ENCODE results near the gene ISM1. TPM values are rescaled to one million over a fixed set of nuclear protein-coding genes. Genes with fewer than 3 reads are reported as not detected.

ISM1 gene
- total and polyA plus RNA-seq, 3 donors from 2014 or later = 0.50 to 1.3 (median 0.55) TPM

DNA sequence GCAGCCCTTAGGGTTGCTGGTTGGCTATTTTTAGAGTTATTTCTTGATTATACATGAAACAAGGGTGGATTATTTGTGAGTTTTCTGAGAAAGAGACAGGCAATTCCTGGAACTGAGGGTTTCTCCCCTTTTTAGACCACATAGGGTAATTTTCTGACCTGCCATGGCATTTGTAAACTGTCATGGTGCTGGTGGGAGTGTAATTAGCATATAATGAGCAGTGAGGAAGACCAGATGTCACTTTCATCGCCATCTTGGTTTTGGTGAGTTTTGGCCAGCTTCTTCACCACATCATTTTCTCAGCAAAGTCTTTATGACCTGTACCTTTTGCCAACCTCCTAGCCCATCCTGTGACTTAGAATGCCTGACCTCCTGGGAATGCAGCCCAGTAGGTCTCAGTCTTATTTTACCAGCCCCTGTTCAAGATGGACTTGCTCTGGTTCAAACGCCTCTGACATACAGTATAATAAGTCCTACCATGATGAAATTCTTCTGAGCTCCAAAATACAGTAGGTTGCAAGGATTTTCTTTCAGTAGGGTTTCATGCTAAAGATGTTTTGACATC is 117.1 kb downstream of the ISM1 start:
- intact Hi-C loops (cut with DNase I; ENCODE audit: low total_unique reads) = no loop called here
- Histone ChIP-seq H3K4me3 (no peak overlapping the region), H3K9me3 (no peaks in the 10 kb centered on the region), H3K27ac (no peak overlapping the region), H3K36me3 (ENCODE audit: low read depth, missing control alignments) (no peaks in the 10 kb centered on the region), H3K4me1 (no peaks in the 10 kb centered on the region), H3K27me3 (no peaks in the 10 kb centered on the region)
- 88 to 90% methylated on average over 2 of the region's 2 CpGs for WGBS, 2 donors
- TF ChIP-seq CTCF (IDR thresholded peaks at IDR 0.05) (no peak), POLR2A (IDR thresholded peaks at IDR 0.05) (no peak)
- DNase-seq = no peak

- no peak for TF ChIP-seq CTCF (IDR thresholded peaks at IDR 0.05)
- TF ChIP-seq POLR2A (IDR thresholded peaks at IDR 0.05) = no peak
These were observed 117.9 kb downstream of the ISM1 start for GRCh38 chr20:13338999-13339411.

DNA sequence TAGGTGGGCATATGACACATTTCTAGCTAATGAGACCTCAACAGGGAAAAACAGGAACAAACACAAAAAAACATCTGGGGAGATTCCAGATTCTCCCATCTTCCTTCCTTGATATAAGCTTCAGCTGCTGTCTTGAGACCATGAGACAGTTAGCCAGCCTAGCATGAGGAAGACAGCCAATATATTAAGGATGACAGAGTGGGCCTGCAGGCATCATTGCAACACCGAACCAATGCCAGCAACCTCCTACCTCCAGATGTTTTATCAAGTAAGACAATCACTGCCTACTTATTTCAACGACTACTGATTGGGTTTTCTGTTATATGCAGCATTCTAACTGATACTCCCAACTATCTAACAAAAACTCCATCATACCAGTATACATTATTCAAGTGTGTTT is 119.0 kb downstream of the ISM1 start:
- Histone ChIP-seq H3K27ac (no peak overlapping the region), H3K4me3 (no peak overlapping the region), H3K4me1 (no peaks in the 10 kb centered on the region), H3K36me3 (ENCODE audit: low read depth, missing control alignments) (no peaks in the 10 kb centered on the region), H3K27me3 (no peaks in the 10 kb centered on the region), H3K9me3 (no peaks in the 10 kb centered on the region)
- DNase-seq = no peak
- intact Hi-C loops (cut with DNase I; ENCODE audit: low total_unique reads) = no loop called here
- WGBS, 2 donors = 62 to 75% methylated on average over 2 of the region's 2 CpGs
- TF ChIP-seq POLR2A (IDR thresholded peaks at IDR 0.05) (no peak), CTCF (IDR thresholded peaks at IDR 0.05) (no peak)

More at GRCh38 chr20:13338999-13339411, 117.9 kb downstream of the ISM1 start:
- no peak for DNase-seq
- Histone ChIP-seq H3K4me1 (no peaks in the 10 kb centered on the region), H3K4me3 (no peak overlapping the region), H3K36me3 (ENCODE audit: low read depth, missing control alignments) (no peaks in the 10 kb centered on the region), H3K9me3 (no peaks in the 10 kb centered on the region), H3K27me3 (no peaks in the 10 kb centered on the region), H3K27ac (no peak overlapping the region)
- intact Hi-C loops (cut with DNase I; ENCODE audit: low total_unique reads) = no loop called here
- WGBS, 2 donors = 71 to 77% methylated on average over 3 of the region's 3 CpGs

GRCh38 chr20:13341737-13342393 is 120.8 kb downstream of the ISM1 start:
- Histone ChIP-seq H3K4me3 (no peak overlapping the region), H3K27me3 (no peaks in the 10 kb centered on the region), H3K4me1 (no peaks in the 10 kb centered on the region), H3K36me3 (ENCODE audit: low read depth, missing control alignments) (no peaks in the 10 kb centered on the region), H3K27ac (no peak overlapping the region), H3K9me3 (no peaks in the 10 kb centered on the region)
- TF ChIP-seq POLR2A (IDR thresholded peaks at IDR 0.05) (no peak), CTCF (IDR thresholded peaks at IDR 0.05) (no peak)
- 82 to 86% methylated on average over 9 of the region's 9 CpGs for WGBS, 2 donors
- no peak for DNase-seq
- intact Hi-C loops (cut with DNase I; ENCODE audit: low total_unique reads) = no loop called here
